Small intestine (tissue), 7 donors: ENCODE data around the gene XPC. TPM values are rescaled to one million over a fixed set of nuclear protein-coding genes. Genes with fewer than 3 reads are reported as not detected.

Source experiments
- DNase-seq, 2 donors: peaks; one replicate each; pipeline versions ENCODE4 v3.0.0 to v3.0.0-alpha.2; 2013
- FAIRE-seq: peaks from 2 replicates; lab custom pipeline; 2012; peaks lifted over from hg19 to GRCh38; lab: Jason Lieb, UNC
- H3K27ac ChIP-seq, 3 donors: one replicate each; pipeline ENCODE4 v1.5.1; 2013; ENCODE audit warnings: low read length in 2 of 3, mild to moderate bottlenecking in 2 of 3, control low read depth in 1 of 3, inconsistent platforms in 1 of 3, low read depth in 1 of 3, moderate library complexity in 1 of 3
- H3K27me3 ChIP-seq, 3 donors: one replicate each; pipeline ENCODE4 v1.6.1; 2013; ENCODE audit warnings: low read length in 3 of 3, inconsistent platforms in 1 of 3; ENCODE audit not compliant: control insufficient read depth in 3 of 3, insufficient read depth in 3 of 3
- H3K36me3 ChIP-seq, 3 donors: one replicate each; pipeline ENCODE4 v1.6.1; 2013; ENCODE audit warnings: low read length in 3 of 3, inconsistent platforms in 1 of 3, low read depth in 1 of 3, mild to moderate bottlenecking in 1 of 3, moderate library complexity in 1 of 3; ENCODE audit not compliant: control insufficient read depth in 3 of 3, insufficient read depth in 2 of 3
- H3K4me1 ChIP-seq, 3 donors: one replicate each; pipeline ENCODE4 v1.6.1; 2013; ENCODE audit warnings: low read length in 2 of 3, inconsistent platforms in 1 of 3, low read depth in 1 of 3, mild to moderate bottlenecking in 1 of 3, moderate library complexity in 1 of 3; ENCODE audit not compliant: control insufficient read depth in 3 of 3, insufficient read depth in 2 of 3
- H3K4me3 ChIP-seq, 3 donors: one replicate each; pipeline ENCODE4 v1.5.1; 2013; ENCODE audit warnings: low read length in 3 of 3, control low read depth in 1 of 3, inconsistent platforms in 1 of 3, low read depth in 1 of 3, mild to moderate bottlenecking in 1 of 3, moderate library complexity in 1 of 3
- H3K9me3 ChIP-seq, 2 donors: one replicate each; pipeline ENCODE4 v1.6.1; 2013; ENCODE audit warnings: low read depth in 1 of 2, low read length in 1 of 2; ENCODE audit not compliant: control insufficient read depth in 2 of 2, insufficient read depth in 1 of 2
- WGBS, 3 donors: extraction: QIAGEN DNeasy Blood & Tissue Kit; methylation state at CpG; one replicate each; pipeline ENCODE4 v1.1.7; 2013; 5-methylcytosine and 5-hydroxymethylcytosine counted together
- polyA plus RNA-seq, 4 donors: library from polyadenylated mRNA; stranded (reverse) in 3 of 4; unstranded in 1 of 4; fragments of 200-250 nt in 3 of 4; fragments of 120-200 nt in 1 of 4; gene quantifications; one replicate each; pipeline versions ENCODE4 v1.2.1 to v1.2.3, GENCODE V29; 2013
- donor health status: healthy with polysubstance abuse.
- donor health status: control.
- donor health status: control.
- donor health status: Bipolar disorder and iron deficiency.
- donor health status: healthy.

The XPC gene
- polyA plus RNA-seq, 4 donors, result 17.3 to 38.6 (median 24.4) TPM

DNA sequence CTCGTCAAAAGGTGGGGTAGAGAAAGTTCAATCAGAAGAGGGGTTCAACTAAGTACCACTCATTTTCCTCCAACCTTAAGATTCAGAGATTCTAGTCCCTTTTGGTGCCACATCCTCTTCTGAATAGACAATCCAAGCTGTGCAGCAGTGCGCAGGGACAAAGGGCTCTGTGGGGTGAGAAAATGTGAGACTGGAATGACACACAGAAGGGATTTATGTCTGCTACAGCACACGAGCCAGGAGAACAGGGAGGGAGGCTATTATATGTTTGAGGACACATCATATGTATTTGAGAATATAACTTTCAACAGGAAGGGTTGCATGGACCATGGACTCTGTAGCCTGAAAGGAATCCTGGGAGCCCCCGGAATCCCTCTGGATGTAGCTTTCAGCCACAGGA lies 33.2 kb upstream of the XPC start:
- Histone ChIP-seq H3K9me3 (peaks cover 0 to 3% of the 10 kb centered on the region in 2 donors), H3K4me1 (peaks cover 13 to 70% (median 22%) of the 10 kb centered on the region in 3 donors), H3K36me3 (no peaks in the 10 kb centered on the region), H3K4me3 (no peak overlapping the region), H3K27me3 (no peaks in the 10 kb centered on the region), H3K27ac (peak overlapping the region in 1 of 3 donors; percentile 5)
- FAIRE-seq, result no peak
- 40 to 57% (median 50%) methylated on average over 4 of the region's 4 CpGs for WGBS, 3 donors
- DNase-seq, result no peak

DNA sequence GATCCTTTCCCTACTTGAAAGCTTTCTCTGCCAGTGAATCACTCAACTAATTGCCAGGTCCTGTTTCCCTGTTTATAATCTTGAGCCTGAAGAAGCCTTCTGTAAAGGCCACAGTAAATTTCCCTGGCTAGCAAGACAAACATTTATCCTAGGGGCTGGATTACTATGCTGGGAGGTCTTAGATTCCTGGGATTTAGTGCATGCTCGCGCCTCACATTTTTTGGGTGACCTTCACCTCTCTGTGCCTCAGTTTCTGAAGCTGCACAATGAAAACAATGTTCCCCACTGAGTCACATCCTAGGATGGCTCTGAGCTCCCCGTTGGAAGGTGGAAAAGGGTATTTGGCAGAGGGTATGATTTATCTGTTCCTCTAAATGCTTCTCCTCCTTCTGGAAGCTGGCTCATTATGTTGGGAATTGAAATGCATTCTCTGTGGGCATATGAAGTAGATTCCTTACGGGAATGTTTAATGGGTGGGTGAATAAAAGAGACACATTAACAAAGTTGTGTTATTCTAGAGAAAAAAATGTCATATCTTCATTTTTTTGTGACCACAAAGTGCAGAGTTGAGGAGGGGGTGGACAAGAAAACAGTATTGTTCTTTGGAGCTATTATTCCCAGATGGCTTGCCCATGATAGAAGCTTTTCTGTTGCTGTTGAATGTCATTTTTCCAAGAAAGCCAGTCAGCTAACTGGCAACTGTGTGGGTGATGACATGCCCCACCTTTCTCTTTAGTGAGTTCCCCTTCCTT lies 32.6 kb upstream of the XPC start:
- H3K36me3 ChIP-seq, result no peaks in the 10 kb centered on the region
- H3K27me3 ChIP-seq, result no peaks in the 10 kb centered on the region
- peak overlapping the region; percentile 22 to 57 (median 38) for H3K27ac ChIP-seq
- 61 to 74% (median 63%) methylated on average over 4 of the region's 4 CpGs for WGBS, 3 donors
- H3K9me3 ChIP-seq, result peaks cover 0 to 3% of the 10 kb centered on the region in 2 donors
- FAIRE-seq (no peak), DNase-seq (no peak)
- H3K4me1 ChIP-seq, result peaks cover 13 to 70% (median 22%) of the 10 kb centered on the region in 3 donors
- no peak overlapping the region for H3K4me3 ChIP-seq

DNA sequence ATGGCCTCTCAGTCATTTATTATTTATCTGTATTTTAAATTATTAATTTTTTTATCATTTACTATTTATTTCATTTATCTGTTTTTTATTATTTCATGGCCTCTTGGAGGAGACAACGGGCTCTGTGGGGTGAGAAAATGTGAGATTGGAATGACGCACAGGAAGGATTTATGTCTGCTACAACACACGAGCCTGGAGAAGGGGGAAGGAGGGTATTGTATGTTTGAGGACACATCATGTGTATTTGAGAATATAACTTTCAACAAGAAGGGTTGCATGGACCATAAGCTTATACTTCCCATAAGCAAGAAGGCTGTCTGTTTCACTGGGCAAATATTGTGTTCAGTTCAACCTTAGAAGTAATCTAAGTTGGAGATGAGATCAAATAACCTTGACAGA lies 31.9 kb upstream of the XPC start:
- no peaks in the 10 kb centered on the region for H3K27me3 ChIP-seq
- FAIRE-seq (no peak), DNase-seq (no peak)
- peak overlapping the region in 1 of 3 donors; percentile 66 for H3K27ac ChIP-seq
- H3K4me3 ChIP-seq, result no peak overlapping the region
- WGBS, 3 donors, result 57 to 68% (median 61%) methylated on average over 3 of the region's 3 CpGs
- no peaks in the 10 kb centered on the region for H3K36me3 ChIP-seq
- H3K9me3 ChIP-seq, result peaks cover 0 to 3% of the 10 kb centered on the region in 2 donors
- peaks cover 12 to 64% (median 22%) of the 10 kb centered on the region in 3 donors for H3K4me1 ChIP-seq

DNA sequence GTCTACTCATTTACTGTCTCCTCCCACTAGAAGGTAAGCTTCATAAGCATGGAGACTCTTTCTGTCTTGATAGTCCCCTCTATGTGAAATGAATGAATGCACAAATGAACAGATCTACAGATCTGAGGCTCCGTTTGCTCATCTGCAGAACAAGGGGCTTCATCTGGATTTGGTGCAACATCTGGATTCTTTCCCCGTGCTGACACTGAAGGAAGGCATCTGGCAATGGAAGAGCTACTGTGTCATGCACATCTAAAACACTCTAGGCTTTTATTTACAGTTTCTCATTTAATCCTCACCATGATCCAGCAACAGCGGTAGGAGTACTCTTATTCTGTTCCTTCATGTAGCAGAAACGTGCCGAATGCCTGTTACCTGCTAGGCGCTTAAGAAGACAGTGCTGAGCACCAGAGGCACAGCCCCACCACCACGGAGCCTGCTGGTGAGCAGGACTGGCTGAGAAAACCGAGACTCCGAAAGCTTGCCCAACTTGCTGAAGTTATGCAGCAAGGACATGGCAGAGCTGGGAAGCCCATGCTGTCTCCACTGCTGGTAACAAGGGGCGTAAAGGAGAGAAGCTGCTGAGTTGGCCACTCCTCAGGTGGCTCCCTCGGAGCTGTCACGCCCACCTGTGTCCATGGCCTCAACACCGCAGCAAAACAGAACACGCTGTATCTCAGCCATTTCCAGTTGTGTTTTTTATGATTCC lies 31.3 kb upstream of the XPC start:
- Histone ChIP-seq H3K27me3 (no peaks in the 10 kb centered on the region), H3K4me1 (peaks cover 10 to 63% (median 20%) of the 10 kb centered on the region in 3 donors), H3K9me3 (peaks cover 0 to 3% of the 10 kb centered on the region in 2 donors), H3K27ac (peak overlapping the region; percentile 61 to 82 (median 66)), H3K4me3 (no peak overlapping the region), H3K36me3 (no peaks in the 10 kb centered on the region)
- DNase-seq (no peak), FAIRE-seq (no peak)
- 68 to 76% (median 71%) methylated on average over 14 of the region's 14 CpGs for WGBS, 3 donors

DNA sequence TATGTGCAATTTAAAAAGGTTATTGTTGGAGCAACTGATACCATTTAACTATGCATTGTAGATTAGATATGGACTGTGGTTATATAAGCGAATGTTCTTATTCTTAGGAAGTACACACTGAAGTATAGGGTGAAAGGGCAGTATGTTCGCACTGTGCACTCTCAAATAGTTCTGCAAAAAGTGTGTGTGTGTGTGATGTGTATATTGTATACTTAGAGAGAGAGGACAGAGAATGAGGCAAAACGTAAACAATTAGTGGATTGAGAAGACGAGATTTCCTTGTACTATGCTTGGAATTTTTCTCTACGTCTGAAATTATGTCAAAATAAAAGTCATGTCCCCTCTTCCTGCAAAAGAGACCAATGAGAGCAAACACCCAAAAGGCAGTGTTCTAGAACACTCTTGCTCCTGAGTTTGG lies 30.6 kb upstream of the XPC start:
- H3K9me3 ChIP-seq, result peaks cover 0 to 3% of the 10 kb centered on the region in 2 donors
- WGBS, 3 donors, result 11 to 36% (median 28%) methylated on average over 5 of the region's 5 CpGs
- no peaks in the 10 kb centered on the region for H3K36me3 ChIP-seq
- no peak for FAIRE-seq
- no peak overlapping the region for H3K4me3 ChIP-seq
- peaks cover 15 to 63% (median 17%) of the 10 kb centered on the region in 3 donors for H3K4me1 ChIP-seq
- peak overlapping the region; percentile 57 to 82 (median 66) for H3K27ac ChIP-seq
- no peaks in the 10 kb centered on the region for H3K27me3 ChIP-seq
- peak; percentile 78 to 90 for DNase-seq

DNA sequence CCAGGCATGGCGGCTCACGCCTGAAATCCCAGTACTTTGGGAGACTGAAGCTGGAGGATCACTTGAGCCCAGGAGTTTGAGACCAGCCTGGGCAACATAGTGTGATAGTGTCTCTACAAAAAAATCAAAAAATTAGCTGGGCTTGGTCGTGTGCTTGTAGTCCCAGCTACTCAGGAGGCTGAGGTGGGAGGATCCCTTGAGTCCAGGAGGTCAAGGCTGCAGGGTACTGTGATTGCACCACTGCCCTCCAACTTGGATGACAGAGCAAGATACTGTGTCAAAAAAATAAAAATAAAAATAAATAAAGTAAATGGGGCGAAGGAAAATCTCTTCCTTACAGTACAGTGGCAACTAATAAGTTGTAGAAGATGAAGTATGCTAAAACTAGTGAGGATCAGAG lies 29.8 kb upstream of the XPC start:
- no peak for FAIRE-seq
- H3K9me3 ChIP-seq, result peaks cover 0 to 3% of the 10 kb centered on the region in 2 donors

DNA sequence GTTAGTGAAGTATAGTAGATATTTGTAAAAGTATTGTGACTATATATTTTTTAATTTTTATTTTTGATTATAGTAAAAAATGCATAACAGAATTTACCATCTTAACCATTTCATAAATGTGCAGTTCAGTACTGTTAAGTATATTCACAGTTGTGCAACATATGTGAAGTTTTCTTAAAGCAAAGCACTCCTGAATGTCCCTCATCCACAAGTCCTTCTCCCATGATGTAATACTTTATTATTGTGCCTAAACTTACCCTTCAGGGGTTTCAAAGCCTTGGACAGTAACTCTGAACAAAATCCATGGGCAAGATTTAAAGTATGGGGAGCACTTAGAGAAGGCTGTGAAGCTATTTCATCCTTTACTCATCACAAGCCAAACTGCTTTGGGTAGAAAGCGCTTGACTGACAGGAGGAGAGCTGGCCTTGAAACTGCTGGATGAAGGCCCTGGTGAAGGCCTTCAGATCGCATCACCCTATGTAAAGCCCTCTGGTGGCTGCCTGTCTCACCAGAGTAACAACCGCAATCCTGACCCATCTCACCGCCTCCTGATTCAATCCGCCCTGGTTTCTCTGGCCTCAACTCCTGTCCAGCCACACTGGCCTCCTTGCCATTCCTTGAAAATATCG lies 28.3 kb upstream of the XPC start:
- Histone ChIP-seq H3K4me3 (no peak overlapping the region), H3K27me3 (no peaks in the 10 kb centered on the region), H3K4me1 (peaks cover 15 to 68% (median 17%) of the 10 kb centered on the region in 3 donors), H3K27ac (no peak overlapping the region), H3K9me3 (peaks cover 0 to 3% of the 10 kb centered on the region in 2 donors), H3K36me3 (no peaks in the 10 kb centered on the region)
- DNase-seq (no peak), FAIRE-seq (no peak)
- WGBS, 3 donors, result 94 to 96% (median 96%) methylated on average over 6 of the region's 6 CpGs

More for the DNA sequence above, 29.8 kb upstream of the XPC start:
- DNase-seq, result peak in 1 of 2 donors; percentile 62
- Histone ChIP-seq H3K4me3 (no peak overlapping the region), H3K36me3 (no peaks in the 10 kb centered on the region), H3K27ac (peak overlapping the region in 2 of 3 donors; percentile 57 to 66), H3K27me3 (no peaks in the 10 kb centered on the region), H3K4me1 (peaks cover 18 to 63% (median 19%) of the 10 kb centered on the region in 3 donors)
- WGBS, 3 donors, result 70 to 79% (median 70%) methylated on average over 4 of the region's 4 CpGs
